H1 (cell line): Measurements from ENCODE around the gene ALDH4A1. TPM values are rescaled to one million over a fixed set of nuclear protein-coding genes. Genes with fewer than 3 reads are reported as not detected.

Experiments used
- CBX8 ChIP-seq: fragments of 300-800, 300-1000 bp; sonication (generic); IDR thresholded peaks from 2 replicates; pipeline ENCODE4 v1.7.1; 2016; ENCODE audit warnings: low read depth, low read length, borderline replicate concordance
- SRF ChIP-seq: IDR thresholded peaks from 2 replicates; pipeline ENCODE4 v1.6.1; 2011; ENCODE audit warnings: mild to moderate bottlenecking, low read depth, low read length, moderate library complexity
- polyA plus RNA-seq, 7 experiments: library from polyadenylated mRNA; depleted of rRNA in 3 of 7; stranded (reverse) in 5 of 7; unstranded in 2 of 7; fragments of >200 nt in 5 of 7; fragments of 200-250 nt in 2 of 7; gene quantifications; 1 replicate in 5 of 7; 2 replicates in 1 of 7; 4 replicates in 1 of 7; pipeline versions ENCODE4 v1.2.1 to v1.2.3, GENCODE V29; 2011 to 2013; ENCODE audit warnings: missing spikeins in 2 of 7, mixed read lengths in 2 of 7
- total RNA-seq: library from RNA; stranded (reverse); fragmentation: NEBNext Ultra II Directional; extraction: Animal tissue kit (Norgen Biotek cat#: 25700); gene quantifications from 2 replicates; pipeline ENCODE4 v1.2.1, GENCODE V29; 2021

Gene ALDH4A1
- total and polyA plus RNA-seq, 2 of the 8 experiments (the other 6 are each of a cell fraction or from before 2014, with no cell fraction given), result 30.3 to 35.9 TPM

DNA sequence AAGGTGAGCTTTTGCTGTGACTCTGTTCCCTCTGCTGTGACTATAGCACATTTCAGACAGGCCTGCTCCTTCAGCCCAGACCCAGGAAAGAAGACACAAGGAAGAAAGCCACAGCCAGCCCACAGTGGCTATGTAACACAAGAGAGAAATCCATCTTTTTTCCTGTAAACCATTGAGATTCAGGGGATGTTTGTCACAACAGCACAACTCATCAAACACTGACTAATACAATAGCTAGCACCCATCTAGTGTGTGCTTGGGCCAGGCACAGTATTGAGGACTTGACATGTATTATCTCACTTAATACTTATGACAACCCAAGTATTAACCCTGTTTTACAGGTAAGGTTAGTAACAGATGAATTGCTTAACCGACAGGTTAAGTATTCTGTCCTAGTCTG is 72.7 kb downstream of the ALDH4A1 start (continued):
- no peak for TF ChIP-seq SRF
- no peak for TF ChIP-seq CBX8
